GM23338 (cell line): ENCODE measurements around the gene SLC2A11. TPM values are rescaled to one million over a fixed set of nuclear protein-coding genes. Genes with fewer than 3 reads are reported as not detected.
A peak's percentile ranks its signal among the peaks of the same experiment; 100 is the strongest.

ENCODE experiments used
- ATAC-seq: fragments of 200-7000 bp; cut with Tn5 transposase; 3 replicates; pipeline ENCODE4 v1.9.1; 2020
- DNase-seq: peaks from one replicate; pipeline ENCODE4 v3.0.0-alpha.2; 2015; ENCODE audit warnings: low spot score
- H2AFZ ChIP-seq: fragments of 200-600 bp; sonication (generic); 2 replicates; pipeline ENCODE4 v1.8.0; 2016; ENCODE audit warnings: antibody characterized with exemption, mild to moderate bottlenecking, moderate library complexity
- H3F3A ChIP-seq: fragments of 200-600 bp; sonication (generic); replicated peaks from 2 replicates; pipeline ENCODE4 v1.8.0; 2017; ENCODE audit warnings: antibody characterized with exemption, mixed run types, low read depth
- H3K27ac ChIP-seq: fragments of 200-600 bp; sonication (generic); 2 replicates; pipeline ENCODE4 v1.6.1; 2016; ENCODE audit warnings: low read depth
- H3K27me3 ChIP-seq: fragments of 200-600 bp; sonication (generic); 2 replicates; pipeline ENCODE4 v1.8.0; 2016; ENCODE audit warnings: mild to moderate bottlenecking, mixed run types, moderate library complexity; ENCODE audit not compliant: insufficient read depth
- H3K36me3 ChIP-seq: fragments of 200-600 bp; sonication (generic); 2 replicates; pipeline ENCODE4 v1.8.0; 2016; ENCODE audit warnings: mild to moderate bottlenecking; ENCODE audit not compliant: insufficient read depth
- H3K4me1 ChIP-seq: fragments of 200-600 bp; sonication (generic); 2 replicates; pipeline ENCODE4 v1.8.0; 2016; ENCODE audit warnings: mild to moderate bottlenecking, moderate library complexity; ENCODE audit not compliant: insufficient read depth
- H3K4me2 ChIP-seq: fragments of 200-600 bp; sonication (generic); 2 replicates; pipeline ENCODE4 v1.7.1; 2017; ENCODE audit warnings: mixed run types
- H3K4me3 ChIP-seq: fragments of 200-600 bp; sonication (generic); 2 replicates; pipeline ENCODE4 v1.6.1; 2016; ENCODE audit warnings: mixed run types
- H3K79me2 ChIP-seq: fragments of 200-600 bp; sonication (generic); replicated peaks from 2 replicates; pipeline ENCODE4 v1.8.0; 2017; ENCODE audit warnings: mild to moderate bottlenecking; ENCODE audit not compliant: insufficient read depth
- H3K9me2 ChIP-seq: fragments of 200-600 bp; sonication (generic); 2 replicates; pipeline ENCODE4 v1.8.0; 2017; ENCODE audit not compliant: insufficient read depth
- H4K20me1 ChIP-seq: fragments of 200-600 bp; sonication (generic); replicated peaks from 2 replicates; pipeline ENCODE4 v1.8.0; 2017; ENCODE audit warnings: mild to moderate bottlenecking; ENCODE audit not compliant: insufficient read depth
- H3K27ac Mint-ChIP-seq: 2 replicates; pipeline ENCODE4 v1.8.0; 2020; ENCODE audit warnings: inconsistent platforms, mild to moderate bottlenecking, moderate library complexity, mixed read lengths
- H3K27me3 Mint-ChIP-seq: 3 replicates; pipeline ENCODE4 v1.8.0; 2022; ENCODE audit warnings: low read depth, mild to moderate bottlenecking, moderate library complexity, mixed read lengths, inconsistent platforms; ENCODE audit not compliant: insufficient read depth, poor library complexity
- H3K36me3 Mint-ChIP-seq: 3 replicates; pipeline ENCODE4 v1.8.0; 2021; ENCODE audit warnings: low read depth, mild to moderate bottlenecking, inconsistent platforms, moderate library complexity, mixed read lengths
- H3K4me1 Mint-ChIP-seq: 3 replicates; pipeline ENCODE4 v1.8.0; 2020; ENCODE audit warnings: mild to moderate bottlenecking, inconsistent platforms, mixed read lengths
- H3K4me3 Mint-ChIP-seq: 3 replicates; pipeline ENCODE4 v1.8.0; 2021; ENCODE audit warnings: moderate library complexity, mild to moderate bottlenecking, inconsistent platforms, mixed read lengths
- H3K9me3 Mint-ChIP-seq: 3 replicates; pipeline ENCODE4 v1.8.0; 2020; ENCODE audit warnings: moderate library complexity, mild to moderate bottlenecking, inconsistent platforms, mixed read lengths
- EZH2phosphoT487 ChIP-seq: fragments of 200-600 bp; sonication (generic); IDR thresholded peaks from one replicate; pipeline ENCODE4 v1.8.1; 2018; ENCODE audit warnings: antibody characterized with exemption; ENCODE audit not compliant: unreplicated experiment
- POLR2AphosphoS5 ChIP-seq: IDR thresholded peaks from 2 replicates; pipeline ENCODE4 v1.6.1; 2016; ENCODE audit warnings: antibody characterized with exemption, low read depth
- ZNF462 ChIP-seq: fragments of 250-450 bp; sonication (Bioruptor Pico); IDR thresholded peaks from 2 replicates; pipeline ENCODE4 v1.5.0; 2020; ENCODE audit warnings: mild to moderate bottlenecking, moderate library complexity
- polyA plus RNA-seq: library from polyadenylated mRNA; unstranded; fragments of >200 nt; fragmentation: Nextera tagmentation; extraction: Ambion mirVana; gene quantifications from 2 replicates; pipeline ENCODE4 v1.2.1, GENCODE V29; 2016
- total RNA-seq: library from RNA; depleted of rRNA; stranded (reverse); fragments of >200 nt; shearing (Covaris generic); gene quantifications from 2 replicates; pipeline ENCODE4 v1.2.3, GENCODE V29; 2014
- TF ChIP-seq, protein P1 (sequence below), 2 experiments: fragments of 200-600 bp in 1 of 2; sonication (generic) in 1 of 2; conservative IDR thresholded peaks; 2 replicates each; pipeline versions ENCODE4 v1.5.1 to v1.6.1; 2016 to 2017; ENCODE audit warnings: antibody characterized with exemption in 2 of 2, low read depth in 2 of 2, mild to moderate bottlenecking in 2 of 2, moderate library complexity in 1 of 2
- TF ChIP-seq, protein P2 (sequence below): IDR thresholded peaks from one replicate; pipeline ENCODE4 v1.6.1; 2018; ENCODE audit warnings: antibody characterized with exemption; ENCODE audit not compliant: unreplicated experiment

The SLC2A11 gene
- total and polyA plus RNA-seq, 2 experiments from 2014 or later, result 7.1 to 21.8 TPM

DNA sequence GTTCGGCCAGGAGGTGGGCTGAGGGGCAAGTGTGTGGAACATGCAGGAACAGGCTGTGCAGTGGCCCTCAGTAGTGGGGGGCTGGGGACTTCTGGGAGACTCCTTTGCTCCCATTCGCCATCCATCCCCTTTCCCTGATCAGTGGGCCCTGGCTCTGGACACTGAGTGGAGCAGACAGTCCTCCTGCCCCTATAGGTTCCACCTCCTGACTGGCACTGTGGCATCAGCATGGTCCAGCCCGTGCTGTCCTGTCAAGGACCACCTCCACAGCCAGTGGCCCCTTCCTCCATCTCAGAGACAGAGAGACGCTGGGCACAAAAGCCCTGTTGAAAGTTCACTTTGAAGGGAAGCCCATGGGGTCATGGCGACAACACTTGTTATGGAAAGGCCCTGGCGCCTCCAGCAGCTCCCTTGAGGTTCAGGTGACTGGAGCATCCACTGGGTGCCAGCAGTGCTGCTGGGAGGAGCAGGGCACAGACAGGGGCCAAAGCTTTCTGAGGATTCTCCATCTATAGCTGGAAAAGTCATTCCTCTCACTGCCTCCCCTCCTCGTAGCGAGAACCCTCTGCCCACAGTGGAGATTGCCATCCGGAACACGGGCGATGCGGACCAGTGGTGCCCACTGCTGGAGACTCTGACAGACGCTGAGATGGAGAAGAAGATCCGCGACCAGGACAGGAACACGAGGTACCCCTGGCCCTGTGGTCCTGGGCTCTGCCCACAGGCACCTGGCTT lies 24.5 kb upstream of the SLC2A11 start:
- TF ChIP-seq, protein P1, sequence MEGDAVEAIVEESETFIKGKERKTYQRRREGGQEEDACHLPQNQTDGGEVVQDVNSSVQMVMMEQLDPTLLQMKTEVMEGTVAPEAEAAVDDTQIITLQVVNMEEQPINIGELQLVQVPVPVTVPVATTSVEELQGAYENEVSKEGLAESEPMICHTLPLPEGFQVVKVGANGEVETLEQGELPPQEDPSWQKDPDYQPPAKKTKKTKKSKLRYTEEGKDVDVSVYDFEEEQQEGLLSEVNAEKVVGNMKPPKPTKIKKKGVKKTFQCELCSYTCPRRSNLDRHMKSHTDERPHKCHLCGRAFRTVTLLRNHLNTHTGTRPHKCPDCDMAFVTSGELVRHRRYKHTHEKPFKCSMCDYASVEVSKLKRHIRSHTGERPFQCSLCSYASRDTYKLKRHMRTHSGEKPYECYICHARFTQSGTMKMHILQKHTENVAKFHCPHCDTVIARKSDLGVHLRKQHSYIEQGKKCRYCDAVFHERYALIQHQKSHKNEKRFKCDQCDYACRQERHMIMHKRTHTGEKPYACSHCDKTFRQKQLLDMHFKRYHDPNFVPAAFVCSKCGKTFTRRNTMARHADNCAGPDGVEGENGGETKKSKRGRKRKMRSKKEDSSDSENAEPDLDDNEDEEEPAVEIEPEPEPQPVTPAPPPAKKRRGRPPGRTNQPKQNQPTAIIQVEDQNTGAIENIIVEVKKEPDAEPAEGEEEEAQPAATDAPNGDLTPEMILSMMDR (conservative IDR thresholded peaks at IDR 0.05; ENCODE audit: low read depth in 2 of 2), result 0 out of 4 replicates have a peak, but pooled peaks of 1 of the 2 experiments have one; percentile 5
- TF ChIP-seq, protein P2, sequence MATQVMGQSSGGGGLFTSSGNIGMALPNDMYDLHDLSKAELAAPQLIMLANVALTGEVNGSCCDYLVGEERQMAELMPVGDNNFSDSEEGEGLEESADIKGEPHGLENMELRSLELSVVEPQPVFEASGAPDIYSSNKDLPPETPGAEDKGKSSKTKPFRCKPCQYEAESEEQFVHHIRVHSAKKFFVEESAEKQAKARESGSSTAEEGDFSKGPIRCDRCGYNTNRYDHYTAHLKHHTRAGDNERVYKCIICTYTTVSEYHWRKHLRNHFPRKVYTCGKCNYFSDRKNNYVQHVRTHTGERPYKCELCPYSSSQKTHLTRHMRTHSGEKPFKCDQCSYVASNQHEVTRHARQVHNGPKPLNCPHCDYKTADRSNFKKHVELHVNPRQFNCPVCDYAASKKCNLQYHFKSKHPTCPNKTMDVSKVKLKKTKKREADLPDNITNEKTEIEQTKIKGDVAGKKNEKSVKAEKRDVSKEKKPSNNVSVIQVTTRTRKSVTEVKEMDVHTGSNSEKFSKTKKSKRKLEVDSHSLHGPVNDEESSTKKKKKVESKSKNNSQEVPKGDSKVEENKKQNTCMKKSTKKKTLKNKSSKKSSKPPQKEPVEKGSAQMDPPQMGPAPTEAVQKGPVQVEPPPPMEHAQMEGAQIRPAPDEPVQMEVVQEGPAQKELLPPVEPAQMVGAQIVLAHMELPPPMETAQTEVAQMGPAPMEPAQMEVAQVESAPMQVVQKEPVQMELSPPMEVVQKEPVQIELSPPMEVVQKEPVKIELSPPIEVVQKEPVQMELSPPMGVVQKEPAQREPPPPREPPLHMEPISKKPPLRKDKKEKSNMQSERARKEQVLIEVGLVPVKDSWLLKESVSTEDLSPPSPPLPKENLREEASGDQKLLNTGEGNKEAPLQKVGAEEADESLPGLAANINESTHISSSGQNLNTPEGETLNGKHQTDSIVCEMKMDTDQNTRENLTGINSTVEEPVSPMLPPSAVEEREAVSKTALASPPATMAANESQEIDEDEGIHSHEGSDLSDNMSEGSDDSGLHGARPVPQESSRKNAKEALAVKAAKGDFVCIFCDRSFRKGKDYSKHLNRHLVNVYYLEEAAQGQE, result no peak
- TF ChIP-seq POLR2AphosphoS5, result no peak
- no peak for TF ChIP-seq EZH2phosphoT487
- no peak for TF ChIP-seq ZNF462 (CRISPR knock-in tag)
- DNase-seq (no peak), ATAC-seq (no peak)
- H3K4me2 ChIP-seq, result no peak overlapping the region
- Mint-ChIP-seq H3K27ac (no peak overlapping the region), H3K36me3 (peaks cover 35% of the 10 kb centered on the region), H3K9me3 (no peaks in the 10 kb centered on the region; the same call in 2 of the 3 replicates), H3K4me1 (peaks cover 9% of the 10 kb centered on the region), H3K27me3 (peaks cover 14% of the 10 kb centered on the region), H3K4me3 (no peak overlapping the region)
- peaks cover 7% of the 10 kb centered on the region; the same call in 1 of the 2 replicates for H4K20me1 ChIP-seq
- H3K27me3 ChIP-seq, result no peaks in the 10 kb centered on the region
- peaks cover 5% of the 10 kb centered on the region; the same call in 1 of the 2 replicates for H3K4me1 ChIP-seq
- no peaks in the 10 kb centered on the region for H3K9me2 ChIP-seq
- no peak overlapping the region for H3K4me3 ChIP-seq
- H3K27ac ChIP-seq, result no peak overlapping the region
- peaks cover 4% of the 10 kb centered on the region; the same call in 1 of the 2 replicates for H3F3A ChIP-seq
- H3K79me2 ChIP-seq, result no peaks in the 10 kb centered on the region
- no peaks in the 10 kb centered on the region for H3K36me3 ChIP-seq
- H2AFZ ChIP-seq, result no peak overlapping the region
